ENCODE measurements around the gene RBFA. TPM values are rescaled to one million over a fixed set of nuclear protein-coding genes. Genes with fewer than 3 reads are reported as not detected.

RBFA gene
- polyA plus RNA-seq, 1 experiment = 32.6 TPM

DNA sequence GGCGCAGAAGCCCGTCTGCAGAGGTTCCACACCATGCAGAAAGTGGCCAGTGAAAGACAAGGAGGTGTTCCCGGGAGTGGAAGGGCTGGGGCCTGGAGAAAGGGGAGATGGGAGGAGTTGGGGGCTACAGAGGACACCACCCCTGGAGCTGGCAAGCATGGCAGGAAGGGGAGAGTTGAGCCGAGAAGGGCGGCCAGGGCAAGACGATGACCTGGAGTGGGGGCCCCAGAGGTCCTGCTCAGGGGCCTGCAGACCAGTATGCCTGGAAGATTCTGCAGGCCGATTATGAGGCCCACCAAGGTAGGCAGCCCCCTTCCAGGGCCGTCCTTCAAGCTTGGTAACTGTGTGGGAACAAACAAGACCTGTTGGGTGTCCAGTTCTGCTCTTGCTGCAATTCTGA lies 33.1 kb downstream of the RBFA start:
- Histone ChIP-seq H3K9me3 (ENCODE audit: control insufficient read depth, insufficient read depth, low read length) (peaks cover 1% of the 10 kb centered on the region; the same call in 1 of the 2 replicates), H3K27ac (ENCODE audit: low read depth, low read length) (no peak overlapping the region), H3K4me3 (ENCODE audit: low read depth, low read length) (no peak overlapping the region), H3K27me3 (ENCODE audit: control insufficient read depth, insufficient read depth, low read length) (no peaks in the 10 kb centered on the region)
- DNase-seq (ENCODE audit: low read depth, low spot score) = no peak
- ChIA-PET CTCF (no interaction called here), POLR2A (no interaction called here)
- TF ChIP-seq CTCF (IDR thresholded peaks at IDR 0.05; ENCODE audit: low read depth, low read length) = no peak

GRCh38 chr18:80067897-80068296 lies 33.7 kb downstream of the RBFA start:
- H3K4me3 ChIP-seq (ENCODE audit: low read depth, low read length) = no peak overlapping the region
- CTCF ChIA-PET = no interaction called here
- H3K27me3 ChIP-seq (ENCODE audit: control insufficient read depth, insufficient read depth, low read length) = no peaks in the 10 kb centered on the region
- H3K9me3 ChIP-seq (ENCODE audit: control insufficient read depth, insufficient read depth, low read length) = no peaks in the 10 kb centered on the region
- POLR2A ChIA-PET = no interaction called here
- DNase-seq (ENCODE audit: low read depth, low spot score) = no peak
- no peak for TF ChIP-seq CTCF (IDR thresholded peaks at IDR 0.05; ENCODE audit: low read depth, low read length)
- no peak overlapping the region for H3K27ac ChIP-seq (ENCODE audit: low read depth, low read length)

- no peak for TF ChIP-seq CTCF (IDR thresholded peaks at IDR 0.05; ENCODE audit: low read depth, low read length)
- ChIA-PET CTCF (no interaction called here), POLR2A (no interaction called here)
- no peak overlapping the region for H3K4me3 ChIP-seq (ENCODE audit: low read depth, low read length)
- no peak overlapping the region for H3K27ac ChIP-seq (ENCODE audit: low read depth, low read length)
- H3K9me3 ChIP-seq (ENCODE audit: control insufficient read depth, insufficient read depth, low read length) = no peaks in the 10 kb centered on the region
- DNase-seq (ENCODE audit: low read depth, low spot score) = no peak
- no peaks in the 10 kb centered on the region for H3K27me3 ChIP-seq (ENCODE audit: control insufficient read depth, insufficient read depth, low read length)
Measured at GRCh38 chr18:80068571-80069272, 34.5 kb downstream of the RBFA start.

GRCh38 chr18:80070825-80071224 lies 36.6 kb downstream of the RBFA start:
- no peak for DNase-seq (ENCODE audit: low read depth, low spot score)
- POLR2A ChIA-PET = no interaction called here

More at GRCh38 chr18:80070825-80071224, 36.6 kb downstream of the RBFA start:
- CTCF ChIA-PET = no interaction called here
- Histone ChIP-seq H3K27me3 (ENCODE audit: control insufficient read depth, insufficient read depth, low read length) (no peaks in the 10 kb centered on the region), H3K4me3 (ENCODE audit: low read depth, low read length) (no peak overlapping the region), H3K27ac (ENCODE audit: low read depth, low read length) (no peak overlapping the region), H3K9me3 (ENCODE audit: control insufficient read depth, insufficient read depth, low read length) (no peaks in the 10 kb centered on the region)
- no peak for TF ChIP-seq CTCF (IDR thresholded peaks at IDR 0.05; ENCODE audit: low read depth, low read length)
